GM18508 (cell line): Measurements from ENCODE around the gene PANX2.

ENCODE experiments used
- ATAC-seq: cut with Tn5 transposase; IDR thresholded peaks from one replicate; pipeline ENCODE4 v1.9.1; 2021; ENCODE audit warnings: moderate number of reproducible peaks; ENCODE audit not compliant: insufficient read depth, unreplicated experiment

The PANX2 gene

DNA sequence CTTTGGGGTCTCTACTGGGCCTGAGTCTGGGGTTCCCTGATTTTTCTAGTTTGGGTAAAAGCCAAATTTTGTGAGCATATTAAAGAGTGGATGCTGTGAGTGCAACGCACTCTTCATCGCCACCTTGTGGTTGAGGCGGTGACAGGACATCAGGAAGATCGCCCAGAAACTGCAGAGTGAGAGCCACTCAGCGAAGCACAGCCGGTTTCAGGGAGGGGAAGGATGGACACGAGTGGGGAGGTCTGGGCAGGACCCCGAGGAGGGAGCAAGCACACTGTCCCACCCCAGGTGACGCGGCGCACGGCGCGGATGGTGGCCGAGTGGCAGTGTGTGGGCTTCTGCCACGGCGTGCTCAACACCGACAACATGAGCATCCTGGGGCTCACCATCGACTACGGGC lies 39.4 kb downstream of the PANX2 start:
- ATAC-seq, result no peak

DNA sequence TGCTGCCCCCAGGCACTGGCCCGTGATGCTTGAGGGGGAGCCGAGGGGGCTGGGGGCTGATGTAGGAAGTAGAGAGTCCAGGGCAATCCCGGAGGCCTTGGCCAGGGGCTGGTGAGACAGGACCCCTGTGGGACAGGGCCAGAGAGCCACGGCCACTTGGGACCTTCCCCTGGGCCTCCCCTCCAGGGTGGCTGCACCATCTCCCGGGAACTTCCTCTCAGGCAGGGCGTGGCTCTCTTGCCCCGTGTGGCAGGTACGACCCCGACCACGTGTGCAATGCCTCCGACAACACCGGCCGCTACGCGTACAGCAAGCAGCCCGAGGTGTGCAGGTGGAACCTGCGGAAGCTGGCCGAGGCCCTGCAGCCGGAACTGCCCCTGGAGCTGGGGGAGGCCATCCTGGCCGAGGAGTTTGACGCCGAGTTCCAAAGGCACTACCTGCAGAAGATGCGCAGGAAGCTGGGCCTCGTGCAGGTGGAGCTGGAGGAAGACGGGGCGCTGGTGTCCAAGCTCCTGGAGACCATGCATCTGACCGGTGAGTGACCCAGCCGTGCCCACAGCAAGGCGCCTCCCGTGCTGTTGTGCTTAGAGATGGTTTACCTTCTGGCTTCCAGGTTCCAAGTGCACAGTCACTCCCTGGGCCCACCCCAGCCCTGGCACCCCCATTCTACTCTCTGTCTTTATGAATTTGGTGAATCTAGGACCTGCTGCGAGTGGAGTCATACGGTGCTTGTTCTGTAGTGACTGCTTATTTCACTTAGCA lies 40.0 kb downstream of the PANX2 start:
- ATAC-seq, result no peak

DNA sequence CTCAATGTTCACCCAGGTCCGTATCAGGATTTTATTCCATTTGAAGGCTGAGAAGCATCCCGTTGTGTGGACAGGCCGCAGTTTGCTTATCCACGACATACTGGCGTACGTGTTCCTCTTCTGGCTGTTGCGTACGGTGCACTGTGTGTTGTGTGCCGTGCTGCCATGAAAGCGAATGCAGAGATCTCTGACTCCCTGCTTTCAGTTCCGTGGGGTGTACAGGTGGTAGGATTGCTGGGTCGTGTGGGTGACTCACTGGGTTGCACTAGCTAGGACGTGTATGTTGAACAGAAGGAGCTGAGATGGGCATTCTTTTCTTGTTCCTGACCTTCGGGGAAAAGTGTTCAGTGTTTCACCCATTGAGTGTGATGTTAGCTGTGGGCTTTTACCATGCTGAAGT lies 40.6 kb downstream of the PANX2 start:
- ATAC-seq, result no peak

DNA sequence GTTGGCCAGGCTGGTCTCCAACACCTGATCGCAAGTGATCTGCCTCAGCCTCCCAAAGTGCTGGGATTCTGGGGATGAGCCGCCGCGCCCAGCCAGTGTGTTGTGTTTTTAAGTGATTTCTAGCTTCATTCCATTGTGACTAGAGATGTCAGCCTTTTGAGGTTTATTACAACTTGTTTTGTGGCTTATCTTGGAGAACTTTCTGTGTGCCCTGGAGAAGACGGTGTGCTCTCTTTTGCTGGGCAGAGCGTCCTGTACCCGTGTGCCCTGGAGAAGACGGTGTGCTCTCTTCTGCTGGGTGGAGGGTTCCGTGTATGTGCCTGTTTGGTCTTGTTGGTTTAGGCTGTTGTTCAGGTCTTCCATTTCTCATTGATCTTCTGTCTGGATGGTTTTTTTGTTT lies 42.7 kb downstream of the PANX2 start:
- ATAC-seq, result no peak

DNA sequence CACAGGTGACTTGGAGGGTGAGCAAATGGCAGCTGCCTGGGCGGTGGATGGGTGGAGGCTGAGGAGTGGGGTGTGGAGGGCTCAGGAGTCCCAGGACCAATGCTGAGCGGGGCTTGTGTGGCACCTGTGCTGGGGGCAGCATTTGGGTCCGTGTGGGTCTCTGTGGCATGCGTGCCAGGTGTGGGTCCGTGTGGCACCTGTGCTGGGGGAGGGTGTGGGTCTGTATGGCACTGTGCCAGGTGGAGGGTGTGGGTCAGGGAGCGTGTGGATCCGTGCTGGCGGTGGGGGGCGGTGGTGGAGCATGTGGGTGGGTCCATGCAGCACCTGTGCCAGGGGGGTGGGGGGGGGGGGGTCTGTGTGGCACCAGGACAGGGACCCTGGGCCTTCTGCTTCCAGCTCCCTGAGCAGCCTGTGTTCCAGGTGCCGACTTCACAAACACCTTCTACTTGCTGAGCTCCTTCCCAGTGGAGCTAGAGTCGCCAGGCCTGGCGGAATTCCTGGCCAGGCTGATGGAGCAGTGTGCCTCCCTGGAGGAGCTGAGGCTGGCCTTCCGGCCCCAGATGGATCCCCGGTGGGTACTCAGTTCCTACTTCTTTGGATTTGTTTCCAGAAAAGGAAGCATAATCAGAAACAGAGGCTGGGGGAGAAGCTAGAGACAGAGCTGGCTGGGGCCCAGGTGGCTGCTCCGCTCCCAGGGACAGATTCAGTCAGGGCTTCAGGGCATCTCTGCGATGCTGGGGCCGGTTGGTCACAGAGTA lies 44.9 kb downstream of the PANX2 start:
- ATAC-seq, result no peak

DNA sequence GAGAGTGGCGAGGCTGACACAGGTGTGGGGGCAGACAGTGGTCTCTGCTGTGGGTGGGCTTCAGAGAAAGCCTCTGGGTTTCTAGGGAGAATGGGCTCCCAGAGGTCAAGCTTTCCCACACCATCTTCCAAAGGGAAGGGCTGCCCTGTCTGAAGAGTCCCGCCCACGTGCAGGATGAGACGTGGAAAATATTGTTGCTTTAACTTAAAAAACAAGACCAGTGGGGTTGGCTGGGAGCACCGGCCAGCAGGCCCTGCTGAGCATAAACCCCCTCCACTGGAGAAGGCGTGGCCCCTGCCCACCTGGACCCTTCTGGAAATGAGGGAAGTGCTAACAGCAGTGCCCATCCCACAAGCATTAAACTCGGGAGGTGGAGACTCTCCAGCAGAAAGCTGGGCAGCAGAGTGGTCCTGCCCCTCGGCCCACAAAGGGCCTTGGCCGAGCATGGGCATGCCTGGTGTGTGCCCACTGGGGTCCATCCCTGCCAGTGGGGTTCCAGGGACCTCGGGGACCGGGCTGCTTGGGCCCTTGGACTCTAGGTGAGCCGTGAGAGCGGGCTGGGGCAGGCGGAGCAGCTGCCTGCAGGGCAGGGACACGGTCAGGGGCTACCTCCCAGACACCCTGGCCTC lies 45.6 kb downstream of the PANX2 start:
- no peak for ATAC-seq

DNA sequence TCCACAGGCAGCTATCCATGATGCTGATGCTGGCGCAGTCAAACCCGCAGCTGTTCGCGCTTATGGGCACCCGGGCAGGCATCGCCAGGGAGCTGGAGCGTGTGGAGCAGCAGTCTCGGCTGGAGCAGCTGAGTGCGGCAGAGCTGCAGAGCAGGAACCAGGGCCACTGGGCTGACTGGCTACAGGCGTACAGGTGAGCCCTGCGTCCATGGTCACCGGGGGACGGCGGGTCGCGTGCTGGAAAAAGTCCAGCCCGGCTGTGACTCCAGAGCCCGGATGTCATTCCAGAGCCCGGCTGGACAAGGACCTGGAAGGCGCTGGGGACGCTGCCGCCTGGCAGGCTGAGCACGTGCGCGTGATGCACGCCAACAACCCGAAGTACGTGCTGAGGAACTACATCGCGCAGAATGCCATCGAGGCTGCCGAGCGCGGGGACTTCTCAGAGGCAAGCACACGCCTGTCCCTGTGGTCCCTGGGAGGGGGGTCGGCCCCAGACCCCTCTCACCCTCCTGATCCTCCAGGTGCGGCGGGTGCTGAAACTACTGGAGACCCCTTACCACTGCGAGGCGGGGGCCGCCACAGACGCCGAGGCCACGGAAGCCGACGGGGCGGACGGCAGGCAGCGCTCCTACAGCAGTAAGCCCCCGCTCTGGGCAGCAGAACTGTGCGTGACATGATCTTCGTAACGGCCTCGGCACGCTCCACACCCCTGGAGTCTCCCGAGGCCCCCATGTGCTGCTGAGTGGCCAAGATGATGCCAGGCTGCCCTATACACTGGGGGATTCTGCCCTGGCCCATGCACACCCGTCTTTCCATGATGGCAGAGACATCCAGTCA lies 46.4 kb downstream of the PANX2 start:
- ATAC-seq, result no peak

DNA sequence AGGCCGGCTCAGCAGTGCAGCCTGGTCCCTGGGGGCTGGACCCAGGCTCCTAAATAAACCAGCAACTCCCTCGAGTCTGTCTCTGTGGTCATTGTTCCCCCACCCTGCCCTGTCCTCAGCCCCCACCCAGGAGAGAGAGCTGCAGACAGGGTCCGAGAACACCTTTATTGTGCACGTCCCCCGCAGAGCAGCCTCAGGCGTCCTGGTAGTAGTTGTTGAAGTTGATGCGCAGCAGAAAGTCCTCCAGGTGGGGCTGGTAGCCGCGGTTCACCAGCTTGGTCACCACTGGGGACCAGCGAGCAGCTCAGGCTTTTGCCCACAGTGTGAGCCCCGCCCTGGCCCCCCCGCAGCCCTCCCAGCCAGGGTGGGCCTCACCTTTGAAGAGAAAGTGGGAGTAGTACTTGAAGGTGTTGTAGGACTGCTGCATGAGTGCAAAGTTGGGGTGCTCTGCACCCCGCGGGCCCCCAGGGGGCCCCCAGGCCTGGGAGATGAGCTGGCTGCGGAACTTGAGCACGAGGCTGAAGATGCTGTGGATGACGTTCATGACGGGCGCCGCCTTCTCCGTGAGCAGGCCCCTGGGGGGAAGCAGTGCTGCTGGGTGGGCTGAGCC lies 47.1 kb downstream of the PANX2 start:
- no peak for ATAC-seq

DNA sequence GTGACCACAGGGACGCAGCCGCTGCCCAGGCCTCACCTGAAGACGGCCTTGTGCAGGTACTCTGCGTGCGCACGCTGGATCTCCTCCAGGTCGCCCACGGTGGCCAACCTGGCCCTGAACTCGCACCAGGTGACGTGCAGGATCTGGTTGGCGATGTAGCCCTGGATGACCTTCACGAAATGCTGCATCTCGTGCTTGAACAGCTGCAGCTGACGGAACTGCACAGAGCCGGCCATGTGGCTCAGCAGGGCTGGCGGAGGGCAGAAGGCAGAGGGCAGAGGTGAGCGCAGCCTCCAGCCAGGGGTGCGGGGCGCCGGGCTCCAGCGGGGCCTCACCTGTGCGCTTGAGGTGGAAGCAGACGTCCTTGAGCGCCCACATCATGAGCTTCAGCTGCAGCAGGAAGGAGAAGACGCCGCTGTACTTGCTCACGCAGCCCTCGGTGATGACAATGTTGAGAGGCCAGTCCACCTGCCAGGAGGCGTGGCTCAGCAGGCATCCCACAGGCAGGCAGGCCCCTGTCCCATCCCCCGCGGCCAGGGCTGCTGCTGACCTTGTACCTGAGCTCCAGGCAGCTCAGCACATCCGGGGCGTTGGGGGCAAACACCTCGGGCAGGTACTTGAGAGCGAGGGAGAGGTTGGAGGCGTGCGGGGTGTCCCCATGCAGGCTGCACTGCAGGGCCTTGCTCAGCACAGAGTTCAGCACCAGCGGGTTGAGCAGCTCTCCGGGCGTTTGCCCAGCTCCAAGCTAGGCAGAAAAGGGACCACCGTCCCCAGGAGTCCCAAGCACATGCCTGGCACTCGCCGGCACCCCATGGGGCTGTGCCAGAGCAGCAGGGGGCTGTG lies 47.8 kb downstream of the PANX2 start:
- no peak for ATAC-seq

DNA sequence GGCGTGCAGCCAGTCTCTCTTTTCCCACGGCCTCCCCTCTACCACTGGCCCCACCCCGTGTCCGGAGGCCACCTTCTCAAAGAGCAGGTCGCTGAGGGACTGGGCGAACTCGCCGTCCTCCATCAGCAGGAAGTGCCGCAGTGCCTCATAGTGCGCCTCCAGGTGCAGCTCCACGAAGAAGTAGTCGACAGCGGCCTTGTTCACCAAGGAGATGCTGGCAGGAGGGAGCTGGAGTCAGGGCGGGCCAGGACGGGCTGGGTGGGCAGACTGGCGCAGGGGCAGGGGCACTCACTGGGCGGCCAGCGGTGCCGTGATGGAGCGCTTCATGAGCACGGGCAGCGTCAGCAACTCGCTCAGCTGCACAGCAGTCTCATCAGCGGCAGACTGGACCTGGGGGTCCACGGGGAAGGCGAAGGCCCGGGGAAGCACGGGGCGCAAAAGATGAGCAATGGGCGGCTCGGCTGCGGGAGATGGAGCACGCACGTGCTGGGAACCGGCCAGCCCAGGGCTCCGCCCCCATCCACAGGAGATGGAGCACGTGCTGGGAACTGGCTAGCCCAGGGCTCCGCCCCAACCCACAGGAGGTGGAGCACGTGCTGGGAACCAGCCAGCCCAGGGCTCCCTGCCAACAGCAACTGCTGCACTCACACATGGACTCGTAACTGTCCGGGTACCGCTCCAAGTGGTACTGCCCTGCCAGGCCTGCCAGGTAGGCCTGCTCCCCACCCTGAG lies 48.6 kb downstream of the PANX2 start:
- no peak for ATAC-seq

DNA sequence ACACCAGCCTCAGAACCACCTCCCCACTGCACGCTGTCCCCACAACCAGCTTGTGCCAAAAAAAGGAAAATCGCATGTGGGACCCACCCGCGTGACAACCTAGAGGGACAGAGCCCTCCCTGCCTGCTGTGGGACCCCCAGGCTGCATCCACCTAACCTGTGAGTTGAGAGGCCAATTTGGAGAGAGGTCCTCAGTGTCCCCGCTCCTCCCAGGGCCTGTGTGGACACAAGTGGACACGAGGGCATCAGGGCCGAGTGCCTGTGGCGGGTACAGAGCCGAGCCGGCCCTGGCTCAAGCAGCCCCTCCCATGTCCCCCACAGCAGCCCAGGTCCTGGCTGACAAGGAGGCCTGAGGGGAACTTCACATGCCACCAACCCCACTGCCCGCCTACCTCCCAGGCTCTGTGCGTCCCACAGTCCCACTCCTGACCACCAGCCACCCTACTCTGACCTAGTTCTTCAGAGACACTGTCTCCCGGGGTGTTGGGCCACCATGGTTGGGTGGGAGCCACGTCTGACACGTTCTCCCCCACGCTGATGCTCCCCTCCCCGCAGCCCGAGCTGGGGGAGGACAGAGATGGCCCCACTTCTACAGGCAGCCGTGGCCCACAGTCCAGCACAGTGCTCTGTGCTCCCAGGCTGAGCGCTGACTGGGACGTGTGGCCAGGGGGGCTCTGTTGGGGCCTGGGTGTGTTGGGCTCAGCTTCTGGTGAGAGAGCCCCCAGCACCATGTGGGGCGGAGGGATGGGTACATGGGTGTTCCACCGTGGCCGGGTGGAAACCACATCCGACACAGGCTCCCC lies 49.5 kb downstream of the PANX2 start:
- ATAC-seq, result no peak

DNA sequence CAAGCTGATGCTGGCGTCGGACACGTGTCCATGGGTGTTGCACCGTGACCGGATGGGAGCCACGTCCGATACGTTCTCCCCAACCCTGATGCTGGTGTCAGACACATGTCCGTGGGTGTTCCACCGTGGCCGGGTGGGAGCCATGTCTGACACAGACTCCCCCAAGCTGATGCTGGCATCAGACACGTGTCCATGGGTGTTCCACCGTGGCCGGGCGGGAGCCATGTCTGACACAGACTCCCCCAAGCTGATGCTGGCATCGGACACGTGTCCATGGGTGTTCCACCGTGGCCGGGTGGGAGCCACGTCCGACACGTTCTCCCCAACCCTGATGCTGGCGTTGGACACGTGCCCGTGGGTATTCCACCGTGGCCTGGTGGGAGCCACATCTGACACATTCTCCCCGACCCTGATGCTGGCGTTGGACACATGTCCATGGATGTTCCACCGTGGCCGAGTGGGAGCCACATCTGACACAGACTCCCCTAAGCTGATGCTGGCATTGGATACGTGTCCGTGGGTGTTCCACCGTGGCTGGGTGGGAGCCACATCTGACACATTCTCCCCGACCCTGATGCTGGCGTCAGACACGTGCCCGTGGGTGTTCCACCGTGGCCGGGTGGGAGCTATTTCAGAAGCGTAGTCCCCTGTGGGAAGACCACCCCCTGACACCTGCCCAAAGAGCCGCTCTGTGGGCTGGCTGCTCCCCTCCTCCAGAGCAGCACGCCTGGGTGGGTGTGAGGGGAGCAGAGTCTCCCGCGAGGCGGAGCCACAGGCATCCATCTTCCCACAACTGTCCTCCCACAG lies 50.3 kb downstream of the PANX2 start:
- ATAC-seq, result no peak

DNA sequence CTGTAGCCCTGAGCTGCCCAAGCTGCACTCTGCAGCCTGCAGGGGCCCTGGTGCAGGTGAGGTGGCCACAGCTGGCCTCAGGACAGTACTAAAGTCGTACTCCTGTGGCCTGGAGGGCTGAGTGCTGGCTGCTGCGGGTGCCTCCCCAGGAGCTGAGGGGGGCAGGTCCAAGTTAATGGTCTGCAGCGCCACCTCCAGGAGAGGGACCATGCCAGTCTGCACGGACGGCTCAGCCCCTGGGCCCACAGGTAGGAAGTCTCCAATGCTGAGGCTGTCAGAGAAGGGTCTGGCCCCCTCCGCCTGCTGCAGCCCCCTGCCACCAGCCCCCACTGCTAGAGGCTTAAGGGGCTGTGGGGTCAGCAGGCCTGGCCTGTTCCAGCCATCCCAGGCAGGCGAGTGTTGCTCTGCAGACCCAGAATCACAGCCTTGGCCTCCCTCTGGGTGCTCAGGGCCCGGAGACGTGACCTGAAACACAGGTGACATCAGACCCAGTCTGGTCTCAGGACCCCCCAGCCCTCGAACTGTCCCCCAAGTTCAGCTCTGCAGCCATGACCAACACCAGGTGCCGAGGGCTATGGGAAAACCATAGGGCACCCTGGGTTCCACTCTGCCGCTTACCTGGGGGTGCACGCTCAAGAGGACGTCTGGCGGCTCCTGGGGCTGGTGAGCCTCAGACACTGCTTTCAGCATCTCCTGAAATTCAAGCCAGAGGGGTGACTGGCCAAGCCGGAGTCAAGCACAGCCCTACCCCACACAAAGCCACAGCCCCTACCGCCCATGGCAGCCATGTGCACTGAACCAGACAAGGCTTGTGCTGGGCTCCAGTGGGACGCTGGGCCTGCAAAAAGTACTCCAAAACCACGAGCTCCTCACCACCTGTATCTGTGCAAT lies 51.1 kb downstream of the PANX2 start:
- ATAC-seq, result no peak

DNA sequence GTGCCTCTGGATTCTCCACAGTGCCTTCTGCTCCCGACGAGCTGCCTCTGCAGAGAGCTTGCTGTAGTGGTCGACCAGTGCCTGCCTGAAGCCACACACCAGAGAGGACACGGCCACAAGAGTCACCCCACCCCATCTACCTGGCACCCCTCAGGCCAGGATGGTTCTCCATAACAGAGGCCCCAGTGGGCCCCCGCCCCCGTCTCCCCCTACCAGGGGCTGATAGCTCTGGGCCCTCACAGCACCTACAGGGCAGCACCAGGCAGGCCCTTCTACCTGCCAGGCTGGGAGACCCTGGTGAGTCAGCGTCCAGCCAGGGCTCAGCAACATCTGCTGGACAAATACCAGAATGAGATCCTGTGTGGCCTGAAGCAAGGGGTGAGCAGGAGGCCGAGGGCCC lies 52.0 kb downstream of the PANX2 start:
- no peak for ATAC-seq

DNA sequence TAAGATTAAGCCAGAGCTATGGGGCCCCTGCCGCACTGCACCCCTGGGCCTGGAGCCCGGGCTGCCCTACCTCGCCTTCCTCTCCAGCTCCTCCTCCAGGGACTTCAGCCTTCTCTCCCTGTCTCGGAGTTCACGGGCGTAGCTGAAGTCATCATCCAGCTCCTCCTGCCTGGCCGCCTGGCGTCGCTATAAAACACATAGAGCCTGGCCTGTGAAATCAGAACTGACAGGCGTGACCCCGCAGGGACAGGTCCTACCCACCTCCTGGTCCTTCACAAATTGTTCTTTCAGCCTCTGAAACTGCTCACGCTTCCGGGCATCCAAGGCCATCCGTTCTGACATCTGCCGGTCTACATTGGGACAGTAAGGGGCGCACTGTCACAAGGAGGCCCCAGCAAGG lies 53.5 kb downstream of the PANX2 start:
- no peak for ATAC-seq
